ENCODE measurements around the gene USP49. TPM values are rescaled to one million over a fixed set of nuclear protein-coding genes. Genes with fewer than 3 reads are reported as not detected.

The USP49 gene
- total and polyA plus RNA-seq, 2 of the 13 experiments (the other 11 are each of a cell fraction or from before 2014, with no cell fraction given): 2.9 to 4.3 TPM

- TF ChIP-seq ZNF407 (CRISPR knock-in tag; IDR thresholded peaks at IDR 0.05; ENCODE audit: not compliant biosample characterization) (peak; percentile 42), ZSCAN9 (CRISPR knock-in tag; IDR thresholded peaks at IDR 0.05; ENCODE audit: borderline replicate concordance) (no peak), THYN1 (CRISPR knock-in tag; IDR thresholded peaks at IDR 0.05; ENCODE audit: borderline replicate concordance, low read depth) (no peak), ZNF251 (CRISPR knock-in tag; IDR thresholded peaks at IDR 0.05) (0 out of 2 replicates have a peak, but pooled peaks have one; percentile 13), ZNF101 (CRISPR knock-in tag; IDR thresholded peaks at IDR 0.05; ENCODE audit: borderline replicate concordance, low read depth) (no peak), ZNF570 (CRISPR knock-in tag; IDR thresholded peaks at IDR 0.05; ENCODE audit: borderline replicate concordance) (no peak), BHLHE40 (IDR thresholded peaks at IDR 0.05; ENCODE audit: low read length) (no peak), ZNF260 (CRISPR knock-in tag; IDR thresholded peaks at IDR 0.05; ENCODE audit: borderline replicate concordance, low read depth) (no peak), NR2F6 (IDR thresholded peaks at IDR 0.05) (no peak), NR2F6 (CRISPR knock-in tag; IDR thresholded peaks at IDR 0.05) (no peak), ERF (CRISPR knock-in tag; IDR thresholded peaks at IDR 0.05) (no peak), ZNF598 (CRISPR knock-in tag; IDR thresholded peaks at IDR 0.05; ENCODE audit: borderline replicate concordance) (0 out of 2 replicates have a peak, but pooled peaks have one; percentile 72)
- TF ChIP-seq, protein P1, sequence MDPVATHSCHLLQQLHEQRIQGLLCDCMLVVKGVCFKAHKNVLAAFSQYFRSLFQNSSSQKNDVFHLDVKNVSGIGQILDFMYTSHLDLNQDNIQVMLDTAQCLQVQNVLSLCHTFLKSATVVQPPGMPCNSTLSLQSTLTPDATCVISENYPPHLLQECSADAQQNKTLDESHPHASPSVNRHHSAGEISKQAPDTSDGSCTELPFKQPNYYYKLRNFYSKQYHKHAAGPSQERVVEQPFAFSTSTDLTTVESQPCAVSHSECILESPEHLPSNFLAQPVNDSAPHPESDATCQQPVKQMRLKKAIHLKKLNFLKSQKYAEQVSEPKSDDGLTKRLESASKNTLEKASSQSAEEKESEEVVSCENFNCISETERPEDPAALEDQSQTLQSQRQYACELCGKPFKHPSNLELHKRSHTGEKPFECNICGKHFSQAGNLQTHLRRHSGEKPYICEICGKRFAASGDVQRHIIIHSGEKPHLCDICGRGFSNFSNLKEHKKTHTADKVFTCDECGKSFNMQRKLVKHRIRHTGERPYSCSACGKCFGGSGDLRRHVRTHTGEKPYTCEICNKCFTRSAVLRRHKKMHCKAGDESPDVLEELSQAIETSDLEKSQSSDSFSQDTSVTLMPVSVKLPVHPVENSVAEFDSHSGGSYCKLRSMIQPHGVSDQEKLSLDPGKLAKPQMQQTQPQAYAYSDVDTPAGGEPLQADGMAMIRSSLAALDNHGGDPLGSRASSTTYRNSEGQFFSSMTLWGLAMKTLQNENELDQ (CRISPR knock-in tag; IDR thresholded peaks at IDR 0.05; ENCODE audit: borderline replicate concordance): no peak
- TF ChIP-seq, protein P2, sequence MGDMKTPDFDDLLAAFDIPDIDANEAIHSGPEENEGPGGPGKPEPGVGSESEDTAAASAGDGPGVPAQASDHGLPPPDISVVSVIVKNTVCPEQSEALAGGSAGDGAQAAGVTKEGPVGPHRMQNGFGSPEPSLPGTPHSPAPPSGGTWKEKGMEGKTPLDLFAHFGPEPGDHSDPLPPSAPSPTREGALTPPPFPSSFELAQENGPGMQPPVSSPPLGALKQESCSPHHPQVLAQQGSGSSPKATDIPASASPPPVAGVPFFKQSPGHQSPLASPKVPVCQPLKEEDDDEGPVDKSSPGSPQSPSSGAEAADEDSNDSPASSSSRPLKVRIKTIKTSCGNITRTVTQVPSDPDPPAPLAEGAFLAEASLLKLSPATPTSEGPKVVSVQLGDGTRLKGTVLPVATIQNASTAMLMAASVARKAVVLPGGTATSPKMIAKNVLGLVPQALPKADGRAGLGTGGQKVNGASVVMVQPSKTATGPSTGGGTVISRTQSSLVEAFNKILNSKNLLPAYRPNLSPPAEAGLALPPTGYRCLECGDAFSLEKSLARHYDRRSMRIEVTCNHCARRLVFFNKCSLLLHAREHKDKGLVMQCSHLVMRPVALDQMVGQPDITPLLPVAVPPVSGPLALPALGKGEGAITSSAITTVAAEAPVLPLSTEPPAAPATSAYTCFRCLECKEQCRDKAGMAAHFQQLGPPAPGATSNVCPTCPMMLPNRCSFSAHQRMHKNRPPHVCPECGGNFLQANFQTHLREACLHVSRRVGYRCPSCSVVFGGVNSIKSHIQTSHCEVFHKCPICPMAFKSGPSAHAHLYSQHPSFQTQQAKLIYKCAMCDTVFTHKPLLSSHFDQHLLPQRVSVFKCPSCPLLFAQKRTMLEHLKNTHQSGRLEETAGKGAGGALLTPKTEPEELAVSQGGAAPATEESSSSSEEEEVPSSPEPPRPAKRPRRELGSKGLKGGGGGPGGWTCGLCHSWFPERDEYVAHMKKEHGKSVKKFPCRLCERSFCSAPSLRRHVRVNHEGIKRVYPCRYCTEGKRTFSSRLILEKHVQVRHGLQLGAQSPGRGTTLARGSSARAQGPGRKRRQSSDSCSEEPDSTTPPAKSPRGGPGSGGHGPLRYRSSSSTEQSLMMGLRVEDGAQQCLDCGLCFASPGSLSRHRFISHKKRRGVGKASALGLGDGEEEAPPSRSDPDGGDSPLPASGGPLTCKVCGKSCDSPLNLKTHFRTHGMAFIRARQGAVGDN (CRISPR knock-in tag; IDR thresholded peaks at IDR 0.05): peak; percentile 42; the same call in 1 of the 2 replicates
These were observed 114.4 kb downstream of the USP49 start, which contains the start of gene PRICKLE4 (continued) for GRCh38 chr6:41780551-41781365.
